Heart right ventricle (tissue), 16 donors: Measurements from ENCODE around the gene CFAP92. TPM values are rescaled to one million over a fixed set of nuclear protein-coding genes. Genes with fewer than 3 reads are reported as not detected.

ENCODE experiments used
- ATAC-seq, 8 donors: fragments of 200-7000 bp; cut with Tn5 transposase; one replicate each; pipeline ENCODE4 v1.9.1; 2020; ENCODE audit warnings: mild to moderate bottlenecking in 8 of 8, moderate library complexity in 8 of 8, moderate number of reproducible peaks in 1 of 8
- DNase-seq, 2 donors: peaks; one replicate each; pipeline ENCODE4 v3.0.0-alpha.2; 2020
- H3K27ac ChIP-seq, 10 donors: fragments of 200-600 bp; sonication (generic) in 2 of 10; one replicate each; pipeline versions ENCODE4 v1.5.0 to v1.8.0; 2020 to 2022; ENCODE audit warnings: mild to moderate bottlenecking in 3 of 10
- H3K27me3 ChIP-seq, 7 donors: fragments of 200-600 bp; one replicate each; pipeline ENCODE4 v1.8.0; 2021 to 2022; ENCODE audit warnings: mild to moderate bottlenecking in 2 of 7
- H3K36me3 ChIP-seq, 9 donors: fragments of 200-600 bp; sonication (generic) in 1 of 9; one replicate each; pipeline versions ENCODE4 v1.5.0 to v1.8.0; 2020 to 2022; ENCODE audit warnings: mild to moderate bottlenecking in 2 of 9
- H3K4me1 ChIP-seq, 9 donors: fragments of 200-600 bp; sonication (generic) in 1 of 9; one replicate each; pipeline versions ENCODE4 v1.5.0 to v1.8.0; 2020 to 2022; ENCODE audit warnings: mild to moderate bottlenecking in 4 of 9
- H3K4me3 ChIP-seq, 10 donors: fragments of 200-600 bp; sonication (generic) in 2 of 10; one replicate each; pipeline versions ENCODE4 v1.5.0 to v1.8.0; 2020 to 2022; ENCODE audit warnings: mild to moderate bottlenecking in 7 of 10, moderate library complexity in 2 of 10
- H3K9me3 ChIP-seq, 11 donors: fragments of 200-600 bp in 10 of 11; sonication (generic) in 2 of 11; one replicate each; pipeline versions ENCODE4 v1.5.0 to v1.8.0; 2013 to 2022; ENCODE audit warnings: mild to moderate bottlenecking in 2 of 11, control low read depth in 1 of 11, moderate library complexity in 1 of 11
- WGBS, 2 donors: extraction: QIAGEN DNeasy Blood & Tissue Kit; methylation state at CpG; one replicate each; pipeline ENCODE4 v1.1.7; 2013; ENCODE audit warnings: inconsistent platforms in 1 of 2; 5-methylcytosine and 5-hydroxymethylcytosine counted together
- intact Hi-C, 10 donors: fragments of 100-400 bp; cut with DNase I; formaldehyde crosslinking; loops; one replicate each; pipeline versions ENCODE4 v1.11.1 to v1.14.2; 2022
- polyA plus RNA-seq, 2 donors: library from polyadenylated mRNA; stranded (reverse); fragments of 200-250 nt; gene quantifications; one replicate each; pipeline ENCODE4 v1.2.3, GENCODE V29; 2013
- total RNA-seq, 10 donors: library from RNA; stranded (reverse); fragmentation: NEBNext Ultra II Directional in 3 of 10; extraction: Animal tissue kit (Norgen Biotek cat#: 25700) in 3 of 10; gene quantifications; one replicate each; pipeline versions ENCODE4 v1.2.1 to v1.2.4, GENCODE V29; 2021 to 2023
- TF ChIP-seq, protein P1 (sequence below), 9 donors: fragments of 200-600 bp; sonication (generic) in 2 of 9; IDR thresholded peaks; one replicate each; pipeline versions ENCODE4 v1.5.0 to v1.8.0; 2021 to 2022; ENCODE audit warnings: antibody characterized with exemption in 9 of 9, mild to moderate bottlenecking in 5 of 9, moderate library complexity in 1 of 9
- donor health status: Arrhythmogenic right ventricular cardiomyopathy.
- donor health status: ischemic (EF 13 %, LVEDD 7.1; RV severe dilation, severe dysfunction).
- donor health status: healthy with polysubstance abuse.
- donor health status: DM: no; HTN: yes; CAD: no.
- donor health status: DM: no; HTN: no; CAD: no.
- donor health status: ischemic (EF 25% LVEDD 6.9; RV normal size, moderate dysfunction).
- donor health status: ischemic (EF 25% LVEDD 5.7; RV mildly dilated, moderate dysfunction).
- donor health status: healthy.
- donor health status: DM: yes; HTN: yes; CAD: no.
- donor health status: Ischemic cardiomyopathy.
- donor health status: ischemic (EF 35%, LVEDD 5.7; RV mildly dilated, moderate dysfunction).
- donor health status: nonischemic (EF 11% LVEDD 7.7; RV severe dilation, severe dysfunction).
- donor health status: DM: yes; HTN: yes; CAD: no.
- donor health status: PGD.
- donor health status: ischemic (EF 29% LVEDD 5.4; RV normal size, mild dysfunction).
- donor health status: nonischemic (EF 23%, LVEDD 6.1; RV moderate dilation, normal function).

Gene CFAP92
- total and polyA plus RNA-seq, 12 donors = 0.12 to 1.2 (median 0.41) TPM

DNA sequence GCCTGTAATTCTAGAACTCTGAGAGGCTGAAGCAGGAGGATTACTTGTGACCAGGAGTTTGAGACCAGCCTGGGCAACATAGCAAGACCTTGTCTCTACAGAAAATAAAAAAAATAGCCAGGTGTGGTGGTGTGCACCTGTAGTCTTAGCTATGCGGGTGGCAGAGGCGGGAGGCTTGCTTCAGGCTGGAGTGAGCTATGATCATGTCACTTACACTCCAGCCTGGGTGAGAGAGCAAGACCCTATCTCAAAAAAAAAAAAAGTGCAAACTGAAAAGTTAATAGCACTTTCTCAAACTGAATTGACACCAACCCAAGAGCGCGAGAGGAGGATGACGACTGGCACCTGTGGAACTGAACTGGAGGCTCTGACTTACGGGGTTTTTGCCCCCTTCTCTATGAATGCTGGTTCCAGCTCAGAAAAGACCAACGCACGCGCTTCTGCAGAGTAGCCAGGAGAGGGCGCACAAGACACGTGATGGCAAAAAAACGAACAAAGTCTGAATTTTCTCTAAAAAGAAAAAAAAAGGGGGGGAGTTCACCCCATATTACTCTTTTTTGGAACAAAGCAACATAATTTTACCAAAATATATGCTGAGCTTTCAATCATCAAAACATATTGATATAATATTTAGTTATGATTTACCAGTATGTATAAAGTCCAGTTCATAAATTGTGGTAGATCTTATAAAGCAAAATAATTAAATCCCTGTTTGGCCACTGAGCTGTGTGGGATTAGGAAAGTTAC is 23.7 kb downstream of the CFAP92 start:
- Histone ChIP-seq H3K4me1 (peaks cover 3 to 28% (median 19%) of the 10 kb centered on the region in 9 donors), H3K27ac (peak overlapping the region in 3 of 10 donors; percentile 68 to 77 (median 70)), H3K4me3 (no peak overlapping the region), H3K27me3 (no peaks in the 10 kb centered on the region), H3K36me3 (no peaks in the 10 kb centered on the region), H3K9me3 (no peaks in the 10 kb centered on the region)
- ATAC-seq (peak in 6 of 8 donors; percentile 32 to 66 (median 45)), DNase-seq (peak; percentile 29 to 32)
- 11 to 14% methylated on average over 12 of the region's 12 CpGs for WGBS, 2 donors
- intact Hi-C loops = loop anchor here in 9 of 10 donors (1.0 to 10.0 kb wide), 11 partner anchors 55 to 345 kb away; partner anchors contain the start of gene COPG1 (in 6 of the 9)
- TF ChIP-seq, protein P1, sequence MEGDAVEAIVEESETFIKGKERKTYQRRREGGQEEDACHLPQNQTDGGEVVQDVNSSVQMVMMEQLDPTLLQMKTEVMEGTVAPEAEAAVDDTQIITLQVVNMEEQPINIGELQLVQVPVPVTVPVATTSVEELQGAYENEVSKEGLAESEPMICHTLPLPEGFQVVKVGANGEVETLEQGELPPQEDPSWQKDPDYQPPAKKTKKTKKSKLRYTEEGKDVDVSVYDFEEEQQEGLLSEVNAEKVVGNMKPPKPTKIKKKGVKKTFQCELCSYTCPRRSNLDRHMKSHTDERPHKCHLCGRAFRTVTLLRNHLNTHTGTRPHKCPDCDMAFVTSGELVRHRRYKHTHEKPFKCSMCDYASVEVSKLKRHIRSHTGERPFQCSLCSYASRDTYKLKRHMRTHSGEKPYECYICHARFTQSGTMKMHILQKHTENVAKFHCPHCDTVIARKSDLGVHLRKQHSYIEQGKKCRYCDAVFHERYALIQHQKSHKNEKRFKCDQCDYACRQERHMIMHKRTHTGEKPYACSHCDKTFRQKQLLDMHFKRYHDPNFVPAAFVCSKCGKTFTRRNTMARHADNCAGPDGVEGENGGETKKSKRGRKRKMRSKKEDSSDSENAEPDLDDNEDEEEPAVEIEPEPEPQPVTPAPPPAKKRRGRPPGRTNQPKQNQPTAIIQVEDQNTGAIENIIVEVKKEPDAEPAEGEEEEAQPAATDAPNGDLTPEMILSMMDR (IDR thresholded peaks at IDR 0.05) = peak; percentile 86 to 97 (median 93)

DNA sequence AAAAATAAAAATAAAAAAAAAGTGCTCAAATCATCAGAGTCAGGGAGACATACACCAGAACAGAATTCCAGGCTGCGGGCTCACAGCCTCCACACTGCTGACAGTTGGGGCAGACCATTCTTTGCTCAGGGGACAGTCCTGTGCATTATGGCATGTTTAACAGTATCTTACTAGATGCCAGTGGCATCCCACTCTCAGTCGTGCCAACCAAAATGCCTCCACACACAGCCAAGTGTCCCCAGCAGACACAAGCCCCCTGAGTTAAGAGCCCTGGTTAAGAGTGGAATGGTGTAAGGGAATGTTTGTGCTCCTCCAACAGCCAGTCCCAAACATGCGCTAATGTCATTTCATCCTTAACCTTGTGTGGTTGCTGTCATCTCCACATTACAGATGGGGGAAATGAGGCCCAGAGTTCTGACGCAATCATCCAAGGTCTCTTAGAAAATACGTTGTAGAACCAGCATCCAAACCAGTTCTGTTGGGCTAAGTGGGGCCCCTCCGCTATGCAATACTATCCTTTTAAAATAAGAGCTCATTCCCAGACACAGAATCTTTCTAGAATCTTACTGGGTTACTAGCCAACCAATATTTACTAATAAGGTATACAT is 26.0 kb downstream of the CFAP92 start:
- intact Hi-C loops = no loop called here
- H3K27me3 ChIP-seq = no peaks in the 10 kb centered on the region
- TF ChIP-seq, protein P1 (IDR thresholded peaks at IDR 0.05) = no peak
- ATAC-seq = no peak
- H3K36me3 ChIP-seq = no peaks in the 10 kb centered on the region
- peaks cover 3 to 23% (median 19%) of the 10 kb centered on the region in 9 donors for H3K4me1 ChIP-seq
- WGBS, 2 donors = 72 to 79% methylated on average over 6 of the region's 6 CpGs
- no peak for DNase-seq
- no peaks in the 10 kb centered on the region for H3K9me3 ChIP-seq
- H3K27ac ChIP-seq = no peak overlapping the region
- H3K4me3 ChIP-seq = no peak overlapping the region

DNA sequence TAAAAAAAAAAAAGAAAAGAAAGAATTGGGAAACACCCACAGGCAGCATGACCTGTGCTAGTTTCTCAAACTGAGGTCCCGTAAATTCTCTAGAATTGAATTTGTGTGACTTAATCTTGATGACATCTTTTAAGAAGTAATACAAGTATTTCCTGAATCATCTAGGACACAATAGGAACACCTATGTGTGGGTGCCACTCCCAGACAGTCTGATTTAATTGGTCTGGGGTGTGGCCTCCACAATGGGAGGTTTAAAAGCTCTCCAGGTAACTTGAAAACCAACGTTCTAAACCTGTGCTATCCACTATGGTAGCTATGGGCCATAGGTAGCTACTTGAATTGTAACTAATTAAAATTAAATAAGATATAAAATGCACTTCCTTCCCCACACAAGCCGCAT is 28.1 kb downstream of the CFAP92 start:
- H3K27me3 ChIP-seq = no peaks in the 10 kb centered on the region
- intact Hi-C loops = no loop called here
- TF ChIP-seq, protein P1 (IDR thresholded peaks at IDR 0.05) = no peak
- H3K27ac ChIP-seq = no peak overlapping the region
- H3K4me3 ChIP-seq = no peak overlapping the region
- no peaks in the 10 kb centered on the region for H3K9me3 ChIP-seq
- DNase-seq = no peak
- H3K4me1 ChIP-seq = peaks cover 0 to 10% (median 8%) of the 10 kb centered on the region in 9 donors
- H3K36me3 ChIP-seq = no peaks in the 10 kb centered on the region
- ATAC-seq = no peak
- WGBS, 2 donors = 87 to 89% methylated on average over 3 of the region's 3 CpGs

DNA sequence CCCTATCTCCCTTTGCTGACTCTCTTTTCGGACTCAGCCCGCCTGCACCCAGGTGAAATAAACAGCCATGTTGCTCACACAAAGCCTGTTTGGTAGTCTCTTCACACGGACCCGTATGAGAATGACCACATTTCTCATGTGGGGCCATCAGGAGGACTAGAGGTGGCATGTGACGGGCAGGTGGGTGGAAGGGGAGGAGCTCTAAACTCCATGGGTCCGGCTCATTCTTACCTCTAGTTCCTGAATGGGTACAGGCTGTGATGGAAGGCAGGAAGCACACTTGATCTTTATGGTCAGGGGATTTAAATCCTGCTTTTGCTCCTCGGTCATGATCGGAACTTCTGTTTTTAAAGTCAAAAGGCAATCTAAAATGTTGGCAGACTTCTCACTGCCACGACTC is 28.6 kb downstream of the CFAP92 start:
- 83 to 87% methylated on average over 8 to 9 of the region's 9 CpGs for WGBS, 2 donors

More for the DNA sequence above, 28.6 kb downstream of the CFAP92 start:
- H3K4me1 ChIP-seq = peaks cover 0 to 4% (median 3%) of the 10 kb centered on the region in 9 donors
- no peak overlapping the region for H3K27ac ChIP-seq
- intact Hi-C loops = no loop called here
- no peaks in the 10 kb centered on the region for H3K36me3 ChIP-seq
- ATAC-seq (no peak), DNase-seq (no peak)
- H3K9me3 ChIP-seq = no peaks in the 10 kb centered on the region
- TF ChIP-seq, protein P1 (IDR thresholded peaks at IDR 0.05) = no peak
- H3K27me3 ChIP-seq = no peaks in the 10 kb centered on the region
- no peak overlapping the region for H3K4me3 ChIP-seq
